NCI-H2029 treated with DMSO at 0.1 percent for 48 hours (cell line): ENCODE results near the gene PNO1.
"Not testable (repeated sequence)": the region's sequence is repeated elsewhere in the genome, so short reads cannot be mapped to it uniquely, and the experiment has no call there.

Source experiments
- DNase-seq: peaks from one replicate; lab custom pipeline; 2025; lab: John Stamatoyannopoulos, UW

The PNO1 gene

GRCh38 chr2:68157002-68157401 lies 686 bp upstream of the PNO1 start:
- no peak for DNase-seq

GRCh38 chr2:68158134-68158447 lies 403 bp downstream of the PNO1 start:
- DNase-seq, result no peak

- no peak for DNase-seq
Measured at GRCh38 chr2:68163641-68164040, 6.0 kb downstream of the PNO1 start.

- no peak for DNase-seq
Measured at GRCh38 chr2:68167186-68167585, 9.5 kb downstream of the PNO1 start.

- no peak for DNase-seq
Measured at GRCh38 chr2:68169308-68169707, 11.6 kb downstream of the PNO1 start.

- DNase-seq, result no peak
Measured at GRCh38 chr2:68171146-68171545, 13.5 kb downstream of the PNO1 start.

GRCh38 chr2:68171684-68172083 lies 14.0 kb downstream of the PNO1 start:
- DNase-seq, result no peak

- no peak for DNase-seq
Measured at GRCh38 chr2:68172521-68172920, 14.8 kb downstream of the PNO1 start.

GRCh38 chr2:68172990-68173700 lies 15.5 kb downstream of the PNO1 start:
- DNase-seq, result no peak

- not testable (repeated sequence) for DNase-seq
Measured at GRCh38 chr2:68175210-68175609, 17.5 kb downstream of the PNO1 start.

- no peak for DNase-seq
Measured at GRCh38 chr2:68176657-68177056, 19.0 kb downstream of the PNO1 start.

- DNase-seq, result no peak
Measured at GRCh38 chr2:68177541-68177940, 19.9 kb downstream of the PNO1 start.

GRCh38 chr2:68178432-68178831 lies 20.7 kb downstream of the PNO1 start:
- DNase-seq, result no peak

- no peak for DNase-seq
Measured at GRCh38 chr2:68178954-68179627, 21.4 kb downstream of the PNO1 start.

GRCh38 chr2:68182902-68183301 lies 25.2 kb downstream of the PNO1 start:
- DNase-seq, result no peak

- DNase-seq, result no peak
Measured at GRCh38 chr2:68185541-68186164, 28.0 kb downstream of the PNO1 start.

GRCh38 chr2:68187329-68187728 lies 29.6 kb downstream of the PNO1 start:
- no peak for DNase-seq

- DNase-seq, result no peak
Measured at GRCh38 chr2:68188831-68189230, 31.1 kb downstream of the PNO1 start.

- no peak for DNase-seq
Measured at GRCh38 chr2:68189991-68190784, 32.5 kb downstream of the PNO1 start.

GRCh38 chr2:68190991-68191731 lies 33.5 kb downstream of the PNO1 start:
- DNase-seq, result no peak

GRCh38 chr2:68193144-68193543 lies 35.5 kb downstream of the PNO1 start:
- no peak for DNase-seq

- DNase-seq, result no peak
Measured at GRCh38 chr2:68193787-68194372, 36.2 kb downstream of the PNO1 start.
